ENCODE data around the gene ING5. TPM values are rescaled to one million over a fixed set of nuclear protein-coding genes. Genes with fewer than 3 reads are reported as not detected.

ING5 gene
- total RNA-seq, 4 donors from 2014 or later, result 33.1 to 105 (median 73.5) TPM

DNA sequence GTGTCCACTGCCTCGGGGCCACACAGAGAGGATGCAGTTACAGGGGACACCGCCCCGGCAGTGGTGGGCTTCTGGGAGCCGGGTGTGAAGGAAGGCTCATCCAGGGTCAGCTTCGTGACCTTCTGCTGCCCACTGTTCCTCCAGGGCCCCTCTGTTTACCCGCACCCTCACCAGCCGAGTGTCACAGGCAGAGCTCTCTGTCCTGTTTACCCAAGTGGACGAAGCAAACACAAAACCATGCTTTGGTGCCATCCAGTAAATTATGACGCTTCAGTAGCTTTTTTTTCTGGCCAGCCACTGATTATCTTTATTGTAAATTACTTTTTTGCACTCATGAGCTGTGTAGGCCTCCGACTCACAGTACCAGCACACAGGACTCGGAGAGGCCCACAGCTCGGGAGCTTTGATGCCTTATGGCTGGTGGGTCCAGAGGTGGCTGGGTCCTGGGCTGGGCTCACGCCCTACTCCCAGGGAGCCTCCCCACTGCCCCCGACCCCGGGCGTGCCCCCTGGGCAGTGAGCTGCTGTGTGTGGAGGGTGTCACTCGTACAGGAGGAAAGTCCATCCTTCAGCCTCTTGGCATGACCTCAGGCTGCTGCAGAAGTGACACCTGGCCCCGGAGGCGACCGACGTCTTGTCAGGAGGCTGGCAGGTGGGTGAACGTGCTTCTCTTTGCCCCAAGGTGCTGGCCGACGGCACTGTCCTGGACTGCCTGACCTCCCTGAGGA, 42.4 kb downstream of the ING5 start:
- Histone ChIP-seq H3K36me3 (peaks cover 0 to 51% (median 0%) of the 10 kb centered on the region in 3 donors), H3K27me3 (no peaks in the 10 kb centered on the region)
- no peak for TF ChIP-seq POLR2A (IDR thresholded peaks at IDR 0.05)
- no peak for TF ChIP-seq CTCF (IDR thresholded peaks at IDR 0.05)

DNA sequence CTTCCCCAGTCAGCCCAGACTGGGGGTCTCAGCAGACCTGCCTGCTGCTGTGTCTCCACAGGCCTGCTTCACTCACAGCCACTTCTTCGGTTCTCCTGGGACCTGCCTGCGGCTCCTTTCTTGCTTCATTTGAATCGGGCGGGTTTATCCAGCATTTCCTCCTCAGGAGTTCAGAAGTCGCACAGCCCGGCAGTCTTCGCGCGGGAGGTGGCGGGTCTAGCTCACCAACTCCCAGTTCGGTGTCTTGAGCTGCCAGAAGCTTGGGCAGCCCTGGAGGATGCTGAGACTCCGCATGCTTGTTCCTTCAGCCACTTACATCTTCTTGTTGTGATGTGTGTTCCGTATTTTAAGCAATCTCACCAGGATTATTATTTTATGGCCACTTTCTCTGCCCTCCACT, 43.4 kb downstream of the ING5 start:
- Histone ChIP-seq H3K4me3 (no peak overlapping the region), H3K9me3 (no peaks in the 10 kb centered on the region), H3K4me1 (no peaks in the 10 kb centered on the region), H3K36me3 (peaks cover 0 to 52% (median 0%) of the 10 kb centered on the region in 3 donors), H3K27me3 (no peaks in the 10 kb centered on the region), H3K27ac (no peak overlapping the region)
- no peak for DNase-seq
- TF ChIP-seq CTCF (IDR thresholded peaks at IDR 0.05) (no peak), POLR2A (IDR thresholded peaks at IDR 0.05) (no peak)

More for the DNA sequence above, 42.4 kb downstream of the ING5 start:
- Histone ChIP-seq H3K27ac (no peak overlapping the region), H3K4me1 (no peaks in the 10 kb centered on the region), H3K4me3 (no peak overlapping the region), H3K9me3 (no peaks in the 10 kb centered on the region)
- DNase-seq, result no peak

DNA sequence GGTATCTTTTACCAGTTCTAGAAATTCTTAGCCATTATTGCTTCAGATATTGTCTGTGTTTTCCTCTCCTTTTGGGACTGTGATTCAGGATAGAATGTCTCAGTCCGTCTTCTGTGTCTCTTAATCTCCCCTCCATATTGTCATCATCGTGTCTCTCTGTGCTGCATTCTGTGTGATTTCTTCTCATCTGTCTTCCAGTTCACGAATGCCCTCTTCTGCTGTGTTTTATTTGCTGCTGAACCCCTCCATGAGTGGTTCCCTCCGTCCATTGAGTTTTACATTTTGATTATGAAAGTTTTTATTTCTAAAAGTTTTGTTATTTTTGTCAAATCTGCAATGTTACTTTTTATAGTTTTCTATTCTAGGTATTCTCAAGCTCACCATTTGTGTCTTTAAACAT, 44.2 kb downstream of the ING5 start:
- TF ChIP-seq POLR2A (IDR thresholded peaks at IDR 0.05) (no peak), CTCF (IDR thresholded peaks at IDR 0.05) (no peak)
- Histone ChIP-seq H3K27me3 (no peaks in the 10 kb centered on the region), H3K4me3 (no peak overlapping the region), H3K9me3 (no peaks in the 10 kb centered on the region), H3K36me3 (peaks cover 0 to 52% (median 0%) of the 10 kb centered on the region in 3 donors), H3K4me1 (no peaks in the 10 kb centered on the region), H3K27ac (no peak overlapping the region)
- DNase-seq, result no peak

DNA sequence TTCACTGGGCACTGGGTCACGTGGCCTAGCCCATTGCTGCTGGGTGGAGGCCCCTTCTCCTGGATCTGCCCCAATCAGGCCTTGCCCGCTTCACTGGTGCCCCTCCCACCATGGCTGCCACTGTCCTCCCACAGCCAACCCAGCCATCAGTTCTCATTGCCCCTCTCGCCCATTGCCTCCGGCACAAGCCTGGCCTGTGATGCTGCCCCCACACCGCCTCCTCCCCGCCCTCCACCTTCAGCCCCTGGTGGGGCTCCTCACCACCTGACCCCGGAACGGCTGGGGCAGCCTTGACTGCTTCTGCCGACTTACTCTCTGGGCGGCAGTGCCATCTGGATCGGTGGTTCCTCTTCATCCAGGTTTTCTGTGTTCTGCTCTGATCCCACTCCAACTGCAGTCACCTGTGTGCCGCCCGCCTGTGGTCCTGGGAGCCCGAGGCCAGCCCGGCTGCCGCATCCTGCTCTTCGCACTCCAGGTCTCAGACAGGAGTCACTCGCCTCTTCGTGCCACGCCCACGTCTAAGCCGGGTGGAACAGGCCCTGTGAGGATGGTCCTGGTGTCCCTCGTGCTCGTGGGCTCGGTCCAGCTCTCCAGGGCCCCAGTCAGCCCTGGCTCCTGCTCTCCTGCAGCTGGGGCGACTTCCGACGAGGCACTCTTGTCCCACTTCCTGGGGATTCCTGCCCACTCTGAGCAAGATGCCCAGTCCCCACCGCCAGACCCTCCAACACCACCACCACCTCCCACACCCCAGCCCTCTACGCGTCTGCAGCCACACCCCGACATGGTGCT, 46.8 kb downstream of the ING5 start:
- TF ChIP-seq CTCF (IDR thresholded peaks at IDR 0.05), result no peak
- TF ChIP-seq POLR2A (IDR thresholded peaks at IDR 0.05), result no peak
- peaks cover 0 to 37% (median 0%) of the 10 kb centered on the region in 3 donors for H3K36me3 ChIP-seq
- no peak overlapping the region for H3K4me3 ChIP-seq
- no peaks in the 10 kb centered on the region for H3K9me3 ChIP-seq
- H3K27ac ChIP-seq, result no peak overlapping the region
- H3K4me1 ChIP-seq, result no peaks in the 10 kb centered on the region
- no peaks in the 10 kb centered on the region for H3K27me3 ChIP-seq
- no peak for DNase-seq

DNA sequence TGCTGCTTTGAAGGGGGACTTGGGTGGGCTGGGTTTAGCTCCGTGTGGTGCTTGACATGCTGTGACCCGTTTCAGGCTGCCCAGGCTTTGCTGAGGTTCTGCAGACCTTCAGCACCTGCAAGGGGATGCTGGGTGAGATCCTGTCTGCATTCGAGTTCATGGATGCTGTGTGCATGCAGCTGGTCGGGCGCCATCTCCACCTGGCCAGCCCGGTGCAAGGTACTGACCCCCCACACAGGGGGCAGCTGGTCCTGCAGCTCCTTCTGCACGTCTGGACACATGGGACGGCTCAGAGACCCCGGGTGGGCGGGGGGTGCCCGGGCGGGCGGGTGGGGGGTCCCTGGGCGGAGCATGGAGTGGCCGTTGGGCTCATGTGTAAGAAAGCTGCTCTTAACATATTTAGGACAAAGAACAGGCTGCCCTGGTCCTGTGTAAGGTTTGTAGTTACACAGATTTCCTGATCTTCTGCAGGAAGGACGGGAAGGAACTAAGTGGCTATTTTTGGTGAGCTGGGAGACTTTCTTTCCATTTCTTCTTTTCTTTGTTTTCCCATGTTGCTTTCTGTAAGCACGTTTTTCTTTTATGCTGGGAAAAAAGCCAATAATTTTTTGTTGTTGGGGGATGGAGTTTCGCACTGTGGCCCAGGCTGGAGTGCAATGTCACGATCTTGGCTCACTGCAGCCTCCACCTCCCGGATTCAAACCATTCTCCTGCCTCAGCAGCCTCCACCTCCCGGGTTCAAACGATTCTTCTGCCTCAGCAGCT, 48.4 kb downstream of the ING5 start:
- peaks cover 0 to 34% (median 0%) of the 10 kb centered on the region in 3 donors for H3K36me3 ChIP-seq
- no peak for DNase-seq
- H3K4me3 ChIP-seq, result no peak overlapping the region
- no peaks in the 10 kb centered on the region for H3K27me3 ChIP-seq
- no peak overlapping the region for H3K27ac ChIP-seq
- TF ChIP-seq POLR2A (IDR thresholded peaks at IDR 0.05), result no peak
- no peak for TF ChIP-seq CTCF (IDR thresholded peaks at IDR 0.05)
- no peaks in the 10 kb centered on the region for H3K9me3 ChIP-seq
- no peaks in the 10 kb centered on the region for H3K4me1 ChIP-seq
